Osteoblast (primary cell): Measurements from ENCODE around the gene C11orf42. TPM values are rescaled to one million over a fixed set of nuclear protein-coding genes. Genes with fewer than 3 reads are reported as not detected.

Source experiments
- DNase-seq: peaks from one replicate; pipeline ENCODE4 v3.0.0; 2011; ENCODE audit warnings: low spot score, mixed read lengths; ENCODE audit not compliant: insufficient read length; ENCODE audit errors: missing footprints
- H2AFZ ChIP-seq: 2 replicates; pipeline ENCODE4 v1.6.0; 2011; ENCODE audit warnings: mild to moderate bottlenecking, low read length
- H3K27ac ChIP-seq: 2 replicates; pipeline ENCODE4 v1.5.1; 2011; ENCODE audit warnings: mild to moderate bottlenecking, low read depth, low read length, moderate library complexity
- H3K27me3 ChIP-seq: 2 replicates; pipeline ENCODE4 v1.6.0; 2012; ENCODE audit warnings: mild to moderate bottlenecking, control low read depth, inconsistent platforms, low read length, moderate library complexity; ENCODE audit not compliant: insufficient read depth
- H3K36me3 ChIP-seq: 2 replicates; pipeline ENCODE4 v1.5.1; 2011; ENCODE audit warnings: mild to moderate bottlenecking, low read length, control low read depth, moderate library complexity; ENCODE audit not compliant: insufficient read depth
- H3K4me1 ChIP-seq: 2 replicates; pipeline ENCODE4 v1.5.1; 2011; ENCODE audit warnings: mild to moderate bottlenecking, low read length, control low read depth, moderate library complexity; ENCODE audit not compliant: insufficient read depth
- H3K4me2 ChIP-seq: 2 replicates; pipeline ENCODE4 v1.6.0; 2011; ENCODE audit warnings: mild to moderate bottlenecking, low read length; ENCODE audit not compliant: insufficient read depth
- H3K4me3 ChIP-seq: fragments of 200-600 bp; sonication (generic); 3 replicates; pipeline ENCODE4 v1.5.1; 2012; ENCODE audit warnings: mild to moderate bottlenecking, low read length, inconsistent platforms; ENCODE audit not compliant: insufficient read depth
- H3K79me2 ChIP-seq: 2 replicates; pipeline ENCODE4 v1.6.0; 2012; ENCODE audit warnings: mild to moderate bottlenecking, low read length, control low read depth, inconsistent platforms; ENCODE audit not compliant: insufficient read depth
- H3K9me3 ChIP-seq: 2 replicates; pipeline ENCODE4 v1.5.1; 2011; ENCODE audit warnings: low read depth, low read length, control low read depth
- H4K20me1 ChIP-seq: 2 replicates; pipeline ENCODE4 v1.6.0; 2012; ENCODE audit warnings: mild to moderate bottlenecking, low read length, control low read depth; ENCODE audit not compliant: insufficient read depth
- CTCF ChIP-seq: IDR thresholded peaks from 2 replicates; pipeline ENCODE4 v1.5.1; 2011; ENCODE audit warnings: mild to moderate bottlenecking, low read depth, low read length, moderate library complexity; ENCODE audit errors: extremely low read depth
- total RNA-seq: library from RNA; depleted of rRNA; stranded (reverse); fragments of >200 nt; gene quantifications from 2 replicates; pipeline ENCODE4 v1.2.3, GENCODE V29; 2012

C11orf42 gene
- total RNA-seq, 1 donor = not detected

- no peak overlapping the region for H2AFZ ChIP-seq
- H3K79me2 ChIP-seq = no peaks in the 10 kb centered on the region
- no peak for TF ChIP-seq CTCF
- H3K4me1 ChIP-seq = no peaks in the 10 kb centered on the region
- H3K27ac ChIP-seq = no peak overlapping the region
- peaks cover 35% of the 10 kb centered on the region for H3K36me3 ChIP-seq
- H3K4me2 ChIP-seq = no peak overlapping the region
- no peak overlapping the region for H3K4me3 ChIP-seq
- H3K9me3 ChIP-seq = no peaks in the 10 kb centered on the region
- DNase-seq = no peak
- no peaks in the 10 kb centered on the region for H3K27me3 ChIP-seq
- H4K20me1 ChIP-seq = peaks cover under 1% of the 10 kb centered on the region
Observed at GRCh38 chr11:6210274-6210955, 5.1 kb downstream of the C11orf42 start.

- H3K4me1 ChIP-seq = peaks cover 6% of the 10 kb centered on the region
- no peak overlapping the region for H3K4me3 ChIP-seq
- H3K27ac ChIP-seq = no peak overlapping the region
- peaks cover 8% of the 10 kb centered on the region for H4K20me1 ChIP-seq
- H3K9me3 ChIP-seq = no peaks in the 10 kb centered on the region
- peaks cover 57% of the 10 kb centered on the region for H3K36me3 ChIP-seq
- no peak overlapping the region for H2AFZ ChIP-seq
- no peak for DNase-seq
- H3K4me2 ChIP-seq = no peak overlapping the region
- peaks cover 6% of the 10 kb centered on the region for H3K79me2 ChIP-seq
- no peak for TF ChIP-seq CTCF
- no peaks in the 10 kb centered on the region for H3K27me3 ChIP-seq
Observed at GRCh38 chr11:6214530-6214929, 9.2 kb downstream of the C11orf42 start.

DNA sequence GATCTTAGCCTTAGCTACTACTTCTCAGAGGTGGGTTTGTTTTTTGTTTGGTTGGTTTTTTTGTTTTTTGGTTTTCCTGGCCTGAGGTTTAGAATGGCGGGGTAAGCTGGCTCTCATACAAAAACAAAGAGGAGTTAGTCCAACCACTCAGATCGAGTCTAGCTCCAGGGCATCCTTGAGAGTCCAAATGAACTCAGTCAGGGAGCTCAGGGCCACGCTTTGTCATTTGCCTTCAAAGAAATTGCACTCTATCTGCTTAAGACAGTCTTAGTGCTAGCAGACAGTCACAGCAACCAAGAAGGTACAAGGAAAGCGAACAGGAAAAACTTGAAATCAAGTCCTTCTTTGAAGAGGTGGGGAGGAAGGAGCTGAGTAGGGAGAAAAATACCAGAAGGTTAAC is 11.1 kb downstream of the C11orf42 start:
- Histone ChIP-seq H3K4me2 (no peak overlapping the region), H3K4me3 (no peak overlapping the region), H3K4me1 (peaks cover 10% of the 10 kb centered on the region), H3K79me2 (peaks cover 11% of the 10 kb centered on the region), H2AFZ (no peak overlapping the region), H4K20me1 (peaks cover 8% of the 10 kb centered on the region), H3K36me3 (peaks cover 54% of the 10 kb centered on the region), H3K27ac (no peak overlapping the region), H3K27me3 (no peaks in the 10 kb centered on the region), H3K9me3 (no peaks in the 10 kb centered on the region)
- no peak for DNase-seq
- TF ChIP-seq CTCF = no peak

DNA sequence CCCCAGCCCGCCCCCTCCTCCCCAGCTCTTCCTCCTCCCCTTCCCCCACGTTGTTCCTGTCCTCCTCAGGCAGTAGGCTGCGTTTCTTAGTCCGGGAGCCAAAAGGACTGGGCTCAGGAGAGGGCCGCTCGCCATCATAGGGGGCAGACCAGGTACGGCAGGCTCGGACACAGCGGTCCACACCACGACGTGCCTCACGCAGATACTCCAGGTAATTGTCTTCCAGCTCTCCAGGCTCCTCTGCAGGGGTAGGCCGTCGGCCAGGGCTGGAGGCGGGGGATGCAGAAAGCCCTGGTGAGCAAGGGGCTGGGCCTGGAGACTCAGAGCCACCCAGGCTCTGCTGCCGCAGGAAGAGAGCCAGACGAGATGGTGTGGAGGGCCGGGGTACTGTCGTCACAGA is 12.4 kb downstream of the C11orf42 start:
- Histone ChIP-seq H3K9me3 (no peaks in the 10 kb centered on the region), H3K36me3 (peaks cover 63% of the 10 kb centered on the region), H4K20me1 (peaks cover 8% of the 10 kb centered on the region), H3K4me1 (peaks cover 10% of the 10 kb centered on the region), H3K27me3 (no peaks in the 10 kb centered on the region), H3K4me3 (no peak overlapping the region), H3K79me2 (peaks cover 11% of the 10 kb centered on the region), H3K4me2 (no peak overlapping the region), H3K27ac (no peak overlapping the region), H2AFZ (no peak overlapping the region)
- TF ChIP-seq CTCF = no peak
- DNase-seq = no peak
